GM12878 (cell line): ENCODE results near the gene CHCHD3. TPM values are rescaled to one million over a fixed set of nuclear protein-coding genes. Genes with fewer than 3 reads are reported as not detected.

ENCODE experiments used
- ATAC-seq: fragments of 200-7000 bp; cut with Tn5 transposase; 3 replicates; pipeline ENCODE4 v1.9.1; 2020; ENCODE audit warnings: mild to moderate bottlenecking, moderate library complexity
- BruUV-seq: library from RNA; stranded (reverse); fragments of 400-500 nt; replicated peaks from 2 replicates; lab custom pipeline; 2021; lab: Mats Ljungman, UMichigan
- CTCF ChIA-PET: fragments of 300-600 bp; sonication (Branson Sonifier 250); formaldehyde crosslinking; extraction: SDS; loops from one replicate; lab custom pipeline; 2021; ENCODE audit warnings: inconsistent platforms; lab: Yijun Ruan, JAX
- POLR2A ChIA-PET: fragments of 350-600 bp; formaldehyde crosslinking; extraction: SDS; loops from one replicate; lab custom pipeline; 2021; ENCODE audit warnings: inconsistent platforms; lab: Charles Lee
- RAD21 ChIA-PET: fragments of 300-600 bp; sonication (Branson Sonifier 250); formaldehyde crosslinking; loops from one replicate; lab custom pipeline; 2023; ENCODE audit warnings: antibody characterized with exemption; ENCODE audit not compliant: unreplicated experiment; lab: Charles Lee
- SMC1A ChIA-PET: fragments of 300-600 bp; sonication (Branson Sonifier 250); formaldehyde crosslinking; loops from one replicate; lab custom pipeline; 2023; ENCODE audit not compliant: unreplicated experiment, uncharacterized antibody; lab: Charles Lee
- DNase-seq: peaks from one replicate; pipeline ENCODE4 v3.0.0-alpha.2; 2011; ENCODE audit warnings: low read depth, low spot score
- FAIRE-seq: peaks from 3 replicates; lab custom pipeline; 2011; peaks lifted over from hg19 to GRCh38; lab: Jason Lieb, UNC
- H2AFZ ChIP-seq: 2 replicates; pipeline ENCODE4 v1.6.0; 2011; ENCODE audit warnings: low read depth, low read length, control low read depth; ENCODE audit not compliant: control insufficient read depth
- H3K27ac ChIP-seq: 2 replicates; pipeline ENCODE4 v1.5.1; 2011; ENCODE audit warnings: control low read depth; ENCODE audit not compliant: control insufficient read depth, insufficient read depth
- H3K27me3 ChIP-seq, 2 experiments: replicated peaks in 1 of 2; 2 replicates each; pipeline versions ENCODE4 v1.6.0 to v1.6.1; 2011; ENCODE audit warnings: low read length in 1 of 2; ENCODE audit not compliant: control insufficient read depth in 2 of 2, insufficient read depth in 2 of 2
- H3K36me3 ChIP-seq, 2 experiments: 2 replicates each; pipeline ENCODE4 v1.5.1; 2011; ENCODE audit warnings: low read length in 1 of 2; ENCODE audit not compliant: control insufficient read depth in 2 of 2, insufficient read depth in 2 of 2
- H3K4me1 ChIP-seq: 2 replicates; pipeline ENCODE4 v1.6.1; 2011; ENCODE audit warnings: mild to moderate bottlenecking, low read length, moderate library complexity, mixed read lengths; ENCODE audit not compliant: control insufficient read depth, insufficient read depth
- H3K4me2 ChIP-seq: 2 replicates; pipeline ENCODE4 v1.6.0; 2011; ENCODE audit warnings: control low read depth; ENCODE audit not compliant: control insufficient read depth, insufficient read depth
- H3K4me3 ChIP-seq: fragments of 200-600 bp; sonication (generic); 2 replicates; pipeline ENCODE4 v1.5.1; 2016
- H3K79me2 ChIP-seq: 2 replicates; pipeline ENCODE4 v1.6.0; 2011; ENCODE audit warnings: low read length; ENCODE audit not compliant: control insufficient read depth, insufficient read depth
- H3K9ac ChIP-seq: 2 replicates; pipeline ENCODE4 v1.8.0; 2011; ENCODE audit warnings: low read length, control low read depth, mixed read lengths; ENCODE audit not compliant: control insufficient read depth, insufficient read depth
- H3K9me3 ChIP-seq: replicated peaks from 3 replicates; pipeline ENCODE4 v1.5.1; 2011; ENCODE audit warnings: mild to moderate bottlenecking, low read length; ENCODE audit not compliant: control insufficient read depth, insufficient read depth
- H4K20me1 ChIP-seq: 2 replicates; pipeline ENCODE4 v1.6.0; 2011; ENCODE audit not compliant: control insufficient read depth, insufficient read depth
- MXI1 ChIP-seq: fragments of 150-350 bp; IDR thresholded peaks from 2 replicates; pipeline ENCODE4 v1.6.1; 2011; ENCODE audit warnings: low read depth, mild to moderate bottlenecking, inconsistent platforms, low read length, improper control_type of control experiment
- RUNX3 ChIP-seq: IDR thresholded peaks from 2 replicates; pipeline ENCODE4 v1.6.1; 2012; ENCODE audit warnings: low read length, inconsistent platforms
- YY1 ChIP-seq: IDR thresholded peaks from 2 replicates; pipeline ENCODE4 v1.6.1; 2011; ENCODE audit warnings: low read depth, mild to moderate bottlenecking, low read length
- ZNF274 ChIP-seq: IDR thresholded peaks from one replicate; pipeline ENCODE4 v1.8.0; 2011; ENCODE audit not compliant: insufficient read length, insufficient read depth
- in situ Hi-C: fragments of 300-500 bp; cut with MboI; formaldehyde crosslinking; loops from 9 replicates; pipeline ENCODE4 v1.14.3; 2018; ENCODE audit warnings: mixed read lengths
- intact Hi-C: fragments of 100-400 bp; cut with micrococcal nuclease; formaldehyde crosslinking; loops from one replicate; pipeline ENCODE4 v1.14.2; 2022; ENCODE audit not compliant: unreplicated experiment
- polyA plus RNA-seq, 11 experiments: library from polyadenylated mRNA; depleted of rRNA in 4 of 11; unstranded in 6 of 11; stranded (reverse) in 5 of 11; fragments of >200 nt; fragmentation: Nextera tagmentation in 4 of 11; fragmentation: Illumina TruSeq in 1 of 11; extraction: Ambion mirVana in 4 of 11; extraction: Trizol in 1 of 11; gene quantifications; 1 replicate in 1 of 11; 2 replicates in 10 of 11; pipeline versions ENCODE4 v1.2.1 to v1.2.3, GENCODE V29; 2011 to 2016; ENCODE audit warnings: inconsistent platforms in 2 of 11, missing spikeins in 2 of 11, low read depth in 1 of 11
- total RNA-seq, 4 experiments: library from RNA; depleted of rRNA in 3 of 4; stranded (reverse); fragments of >200 nt in 3 of 4; fragmentation: Illumina TruSeq in 1 of 4; extraction: Trizol in 1 of 4; gene quantifications; 2 replicates each; pipeline versions ENCODE4 v1.2.1 to v1.2.3, GENCODE V29; 2013 to 2021
- TF ChIP-seq, protein P1 (sequence below): IDR thresholded peaks from 2 replicates; pipeline ENCODE4 v1.6.1; 2012; ENCODE audit warnings: improper control_type of control experiment, low read depth, low read length; ENCODE audit not compliant: insufficient replicate concordance
- TF ChIP-seq, protein P2 (sequence below): fragments of 450-650 bp; IDR thresholded peaks from 2 replicates; pipeline ENCODE4 v1.6.1; 2016; ENCODE audit warnings: mild to moderate bottlenecking, moderate library complexity, borderline replicate concordance

Gene CHCHD3
- total and polyA plus RNA-seq, 10 of the 15 experiments (the other 5 are each of a cell fraction or from before 2014, with no cell fraction given): 38.3 to 178 (median 96.2) TPM

DNA sequence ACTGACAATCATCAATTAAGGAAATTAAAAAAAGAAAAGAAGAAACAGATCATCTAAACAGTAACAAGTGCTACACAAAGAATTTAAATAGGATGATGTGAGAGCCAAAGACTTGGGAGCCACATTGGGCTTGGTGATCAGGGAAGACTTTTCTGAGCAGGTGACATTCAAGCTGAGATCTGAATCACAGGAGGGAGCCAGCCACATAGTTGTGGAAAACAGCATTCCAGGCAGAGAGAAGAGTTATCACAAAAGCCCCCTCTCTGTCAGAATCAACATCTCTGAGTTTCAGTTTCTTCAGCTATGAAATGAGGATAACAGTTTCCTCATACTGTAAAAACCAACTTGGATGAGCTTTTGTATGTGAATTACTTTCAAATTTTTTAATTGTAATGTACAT is 336.4 kb downstream of the CHCHD3 start:
- H3K9me3 ChIP-seq: no peaks in the 10 kb centered on the region
- ChIA-PET CTCF (no interaction called here), SMC1A (interaction anchor here (0.6 kb wide), 1 partner anchor 330 kb away, joined by 3 read pairs; no protein-coding TSS in a partner anchor), POLR2A (no interaction called here), RAD21 (no interaction called here)
- no peaks in the 10 kb centered on the region for H4K20me1 ChIP-seq
- in situ Hi-C loops: no loop called here
- no peak for DNase-seq
- H3K27ac ChIP-seq: no peak overlapping the region
- no peaks in the 10 kb centered on the region for H3K4me1 ChIP-seq
- H3K27me3 ChIP-seq: no peaks in the 10 kb centered on the region; a peak in 1 of 4 replicates
- intact Hi-C loops: no loop called here
- no peaks in the 10 kb centered on the region for H3K36me3 ChIP-seq
- ATAC-seq: no peak
- H3K9ac ChIP-seq: no peak overlapping the region
- TF ChIP-seq RUNX3: no peak
- no peak for TF ChIP-seq MXI1
- no peak for TF ChIP-seq YY1
- TF ChIP-seq, protein P1, sequence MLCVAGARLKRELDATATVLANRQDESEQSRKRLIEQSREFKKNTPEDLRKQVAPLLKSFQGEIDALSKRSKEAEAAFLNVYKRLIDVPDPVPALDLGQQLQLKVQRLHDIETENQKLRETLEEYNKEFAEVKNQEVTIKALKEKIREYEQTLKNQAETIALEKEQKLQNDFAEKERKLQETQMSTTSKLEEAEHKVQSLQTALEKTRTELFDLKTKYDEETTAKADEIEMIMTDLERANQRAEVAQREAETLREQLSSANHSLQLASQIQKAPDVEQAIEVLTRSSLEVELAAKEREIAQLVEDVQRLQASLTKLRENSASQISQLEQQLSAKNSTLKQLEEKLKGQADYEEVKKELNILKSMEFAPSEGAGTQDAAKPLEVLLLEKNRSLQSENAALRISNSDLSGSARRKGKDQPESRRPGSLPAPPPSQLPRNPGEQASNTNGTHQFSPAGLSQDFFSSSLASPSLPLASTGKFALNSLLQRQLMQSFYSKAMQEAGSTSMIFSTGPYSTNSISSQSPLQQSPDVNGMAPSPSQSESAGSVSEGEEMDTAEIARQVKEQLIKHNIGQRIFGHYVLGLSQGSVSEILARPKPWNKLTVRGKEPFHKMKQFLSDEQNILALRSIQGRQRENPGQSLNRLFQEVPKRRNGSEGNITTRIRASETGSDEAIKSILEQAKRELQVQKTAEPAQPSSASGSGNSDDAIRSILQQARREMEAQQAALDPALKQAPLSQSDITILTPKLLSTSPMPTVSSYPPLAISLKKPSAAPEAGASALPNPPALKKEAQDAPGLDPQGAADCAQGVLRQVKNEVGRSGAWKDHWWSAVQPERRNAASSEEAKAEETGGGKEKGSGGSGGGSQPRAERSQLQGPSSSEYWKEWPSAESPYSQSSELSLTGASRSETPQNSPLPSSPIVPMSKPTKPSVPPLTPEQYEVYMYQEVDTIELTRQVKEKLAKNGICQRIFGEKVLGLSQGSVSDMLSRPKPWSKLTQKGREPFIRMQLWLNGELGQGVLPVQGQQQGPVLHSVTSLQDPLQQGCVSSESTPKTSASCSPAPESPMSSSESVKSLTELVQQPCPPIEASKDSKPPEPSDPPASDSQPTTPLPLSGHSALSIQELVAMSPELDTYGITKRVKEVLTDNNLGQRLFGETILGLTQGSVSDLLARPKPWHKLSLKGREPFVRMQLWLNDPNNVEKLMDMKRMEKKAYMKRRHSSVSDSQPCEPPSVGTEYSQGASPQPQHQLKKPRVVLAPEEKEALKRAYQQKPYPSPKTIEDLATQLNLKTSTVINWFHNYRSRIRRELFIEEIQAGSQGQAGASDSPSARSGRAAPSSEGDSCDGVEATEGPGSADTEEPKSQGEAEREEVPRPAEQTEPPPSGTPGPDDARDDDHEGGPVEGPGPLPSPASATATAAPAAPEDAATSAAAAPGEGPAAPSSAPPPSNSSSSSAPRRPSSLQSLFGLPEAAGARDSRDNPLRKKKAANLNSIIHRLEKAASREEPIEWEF: no peak
- no peak for TF ChIP-seq ZNF274
- TF ChIP-seq, protein P2, sequence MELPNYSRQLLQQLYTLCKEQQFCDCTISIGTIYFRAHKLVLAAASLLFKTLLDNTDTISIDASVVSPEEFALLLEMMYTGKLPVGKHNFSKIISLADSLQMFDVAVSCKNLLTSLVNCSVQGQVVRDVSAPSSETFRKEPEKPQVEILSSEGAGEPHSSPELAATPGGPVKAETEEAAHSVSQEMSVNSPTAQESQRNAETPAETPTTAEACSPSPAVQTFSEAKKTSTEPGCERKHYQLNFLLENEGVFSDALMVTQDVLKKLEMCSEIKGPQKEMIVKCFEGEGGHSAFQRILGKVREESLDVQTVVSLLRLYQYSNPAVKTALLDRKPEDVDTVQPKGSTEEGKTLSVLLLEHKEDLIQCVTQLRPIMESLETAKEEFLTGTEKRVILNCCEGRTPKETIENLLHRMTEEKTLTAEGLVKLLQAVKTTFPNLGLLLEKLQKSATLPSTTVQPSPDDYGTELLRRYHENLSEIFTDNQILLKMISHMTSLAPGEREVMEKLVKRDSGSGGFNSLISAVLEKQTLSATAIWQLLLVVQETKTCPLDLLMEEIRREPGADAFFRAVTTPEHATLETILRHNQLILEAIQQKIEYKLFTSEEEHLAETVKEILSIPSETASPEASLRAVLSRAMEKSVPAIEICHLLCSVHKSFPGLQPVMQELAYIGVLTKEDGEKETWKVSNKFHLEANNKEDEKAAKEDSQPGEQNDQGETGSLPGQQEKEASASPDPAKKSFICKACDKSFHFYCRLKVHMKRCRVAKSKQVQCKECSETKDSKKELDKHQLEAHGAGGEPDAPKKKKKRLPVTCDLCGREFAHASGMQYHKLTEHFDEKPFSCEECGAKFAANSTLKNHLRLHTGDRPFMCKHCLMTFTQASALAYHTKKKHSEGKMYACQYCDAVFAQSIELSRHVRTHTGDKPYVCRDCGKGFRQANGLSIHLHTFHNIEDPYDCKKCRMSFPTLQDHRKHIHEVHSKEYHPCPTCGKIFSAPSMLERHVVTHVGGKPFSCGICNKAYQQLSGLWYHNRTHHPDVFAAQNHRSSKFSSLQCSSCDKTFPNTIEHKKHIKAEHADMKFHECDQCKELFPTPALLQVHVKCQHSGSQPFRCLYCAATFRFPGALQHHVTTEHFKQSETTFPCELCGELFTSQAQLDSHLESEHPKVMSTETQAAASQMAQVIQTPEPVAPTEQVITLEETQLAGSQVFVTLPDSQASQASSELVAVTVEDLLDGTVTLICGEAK: no peak
- H3K4me2 ChIP-seq: no peak overlapping the region
- no peak overlapping the region for H3K4me3 ChIP-seq
- no peak overlapping the region for H2AFZ ChIP-seq
- FAIRE-seq: no peak
- no peaks in the 10 kb centered on the region for H3K79me2 ChIP-seq
- BruUV-seq: no TSS peak
